GM12878 (cell line): ENCODE data around the gene WASF1.

Experiments used
- CREB1 ChIP-seq: IDR thresholded peaks from 2 replicates; pipeline ENCODE4 v1.6.1; 2012; ENCODE audit warnings: low read depth, mild to moderate bottlenecking, inconsistent platforms
- CTCF ChIP-seq, 3 experiments: IDR thresholded peaks in 2 of 3; conservative IDR thresholded peaks in 1 of 3; 2 replicates each; pipeline ENCODE4 v1.5.1; 2011; ENCODE audit warnings: low read depth in 3 of 3, low read length in 3 of 3, mild to moderate bottlenecking in 3 of 3, control low read depth in 2 of 3, moderate library complexity in 2 of 3, inconsistent platforms in 1 of 3, mixed read lengths in 1 of 3; ENCODE audit not compliant: control insufficient read depth in 2 of 3, insufficient read depth in 1 of 3; ENCODE audit errors: extremely low read depth in 1 of 3
- NR2C2 ChIP-seq: IDR thresholded peaks from 2 replicates; pipeline ENCODE4 v1.6.1; 2011; ENCODE audit warnings: borderline replicate concordance, low read depth; ENCODE audit not compliant: control insufficient read depth, insufficient read length
- RELA ChIP-seq: fragments of 450-650 bp; IDR thresholded peaks from 2 replicates; pipeline ENCODE4 v1.8.0; 2014; ENCODE audit warnings: borderline replicate concordance; ENCODE audit not compliant: partially characterized antibody
- SIX5 ChIP-seq: IDR thresholded peaks from 2 replicates; pipeline ENCODE4 v1.6.1; 2011; ENCODE audit warnings: mild to moderate bottlenecking, low read depth, low read length, moderate library complexity; ENCODE audit not compliant: severe bottlenecking
- TBL1XR1 ChIP-seq: IDR thresholded peaks from 2 replicates; pipeline ENCODE4 v1.6.1; 2012; ENCODE audit warnings: low read depth, low read length, improper control_type of control experiment
- ZBTB4 ChIP-seq: fragments of 450-650 bp; formaldehyde crosslinking; IDR thresholded peaks from 2 replicates; pipeline ENCODE4 v1.4.0; 2022; ENCODE audit warnings: mild to moderate bottlenecking, moderate library complexity
- ZNF687 ChIP-seq: fragments of 450-650 bp; IDR thresholded peaks from 2 replicates; pipeline ENCODE4 v1.6.1; 2017; ENCODE audit warnings: mild to moderate bottlenecking, moderate library complexity

DNA sequence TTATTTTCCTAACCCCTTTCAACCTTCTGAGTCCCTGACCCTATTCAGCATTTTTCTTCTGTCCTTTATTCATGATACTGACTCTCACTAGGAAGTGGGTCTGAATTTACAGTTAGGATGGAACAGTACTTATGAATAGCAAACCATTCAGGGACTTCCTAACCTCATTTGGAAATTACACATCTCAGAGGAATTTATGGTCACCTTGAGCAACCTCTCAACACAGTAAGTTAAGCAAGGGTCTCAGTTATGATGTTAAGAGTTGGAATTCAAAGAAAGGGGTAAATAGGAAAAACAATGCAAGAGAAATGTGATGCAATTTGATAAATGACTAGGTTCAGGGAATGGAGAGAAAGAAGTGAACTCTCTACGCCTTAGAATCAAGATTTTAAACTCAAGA, 104.1 kb downstream of the WASF1 start:
- TF ChIP-seq RELA (no peak), CTCF (IDR thresholded peaks at IDR 0.05 in 2 of 3, conservative IDR thresholded peaks at IDR 0.05 in 1 of 3; ENCODE audit: control insufficient read depth in 2 of 3, extremely low read depth in 1 of 3, insufficient read depth in 1 of 3, low read depth in 3 of 3, low read length in 3 of 3) (no peak), TBL1XR1 (no peak), ZBTB4 (CRISPR knock-in tag) (no peak), NR2C2 (no peak), CREB1 (no peak), SIX5 (no peak), ZNF687 (no peak)
